ENCODE data around the gene LIAS.

DNA sequence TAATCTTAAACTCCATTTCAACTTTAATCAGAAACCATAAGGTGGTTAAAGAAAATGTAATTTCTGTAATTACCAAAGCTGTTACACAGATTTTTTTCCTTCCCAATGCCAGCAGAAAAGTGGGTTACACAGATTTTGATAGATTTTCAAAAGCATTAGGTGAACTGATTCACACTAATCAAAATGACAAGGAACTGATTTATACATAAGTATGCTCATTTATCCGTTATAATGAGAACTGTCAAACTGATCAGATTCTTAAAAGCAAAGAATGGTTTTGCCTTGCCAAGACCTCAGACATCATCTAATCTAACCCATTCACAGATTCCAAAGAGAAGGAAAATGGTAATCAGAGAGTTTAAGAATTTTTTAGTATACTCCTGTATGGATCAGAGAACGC is 63.2 kb downstream of the LIAS start:
- TF ChIP-seq, protein P1, sequence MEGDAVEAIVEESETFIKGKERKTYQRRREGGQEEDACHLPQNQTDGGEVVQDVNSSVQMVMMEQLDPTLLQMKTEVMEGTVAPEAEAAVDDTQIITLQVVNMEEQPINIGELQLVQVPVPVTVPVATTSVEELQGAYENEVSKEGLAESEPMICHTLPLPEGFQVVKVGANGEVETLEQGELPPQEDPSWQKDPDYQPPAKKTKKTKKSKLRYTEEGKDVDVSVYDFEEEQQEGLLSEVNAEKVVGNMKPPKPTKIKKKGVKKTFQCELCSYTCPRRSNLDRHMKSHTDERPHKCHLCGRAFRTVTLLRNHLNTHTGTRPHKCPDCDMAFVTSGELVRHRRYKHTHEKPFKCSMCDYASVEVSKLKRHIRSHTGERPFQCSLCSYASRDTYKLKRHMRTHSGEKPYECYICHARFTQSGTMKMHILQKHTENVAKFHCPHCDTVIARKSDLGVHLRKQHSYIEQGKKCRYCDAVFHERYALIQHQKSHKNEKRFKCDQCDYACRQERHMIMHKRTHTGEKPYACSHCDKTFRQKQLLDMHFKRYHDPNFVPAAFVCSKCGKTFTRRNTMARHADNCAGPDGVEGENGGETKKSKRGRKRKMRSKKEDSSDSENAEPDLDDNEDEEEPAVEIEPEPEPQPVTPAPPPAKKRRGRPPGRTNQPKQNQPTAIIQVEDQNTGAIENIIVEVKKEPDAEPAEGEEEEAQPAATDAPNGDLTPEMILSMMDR (IDR thresholded peaks at IDR 0.05), result no peak
- no peak for TF ChIP-seq POLR2AphosphoS5 (IDR thresholded peaks at IDR 0.05)
- no peak for TF ChIP-seq POLR2A (IDR thresholded peaks at IDR 0.05)
- no peak for TF ChIP-seq EP300 (IDR thresholded peaks at IDR 0.05)

Measured in suprapubic skin (tissue), 4 donors.